Ovary (tissue), 3 donors: ENCODE results near the gene RNGTT.

Experiments used
- EP300 ChIP-seq: sonication (generic); formaldehyde crosslinking; IDR thresholded peaks from one replicate; pipeline ENCODE4 v1.6.1; 2017; ENCODE audit warnings: antibody characterized with exemption
- POLR2A ChIP-seq: fragments of 450-650 bp; IDR thresholded peaks from one replicate; pipeline ENCODE4 v1.6.1; 2017; ENCODE audit warnings: antibody characterized with exemption, mild to moderate bottlenecking, moderate library complexity
- TF ChIP-seq, protein P1 (sequence below), 3 donors: fragments of 450-650 bp in 2 of 3; fragments of 200-600 bp in 1 of 3; IDR thresholded peaks; one replicate each; pipeline versions ENCODE4 v1.5.1 to v1.8.0; 2016 to 2022; ENCODE audit warnings: antibody characterized with exemption in 3 of 3, mild to moderate bottlenecking in 1 of 3
- donor health status: DM: no; HTN: no; CAD: no.

DNA sequence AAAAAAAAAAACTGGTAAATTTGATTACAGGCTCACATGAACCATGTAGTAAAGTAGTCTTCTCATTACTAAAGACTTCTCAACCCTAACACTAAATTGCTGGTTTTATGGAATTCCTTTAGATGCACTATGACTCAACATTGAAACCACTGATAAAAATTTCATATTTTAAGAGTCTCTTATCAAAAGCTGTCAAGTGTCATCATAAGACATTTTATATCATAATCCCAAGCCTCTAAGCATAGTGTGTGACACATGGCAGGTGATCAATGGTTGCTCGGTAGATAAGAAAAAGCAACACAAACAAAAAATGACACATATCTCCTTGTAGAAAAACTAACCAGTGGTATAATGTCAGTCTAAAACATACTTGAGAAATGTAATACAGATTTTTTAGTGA lies 258.4 kb downstream of the RNGTT start:
- TF ChIP-seq, protein P1, sequence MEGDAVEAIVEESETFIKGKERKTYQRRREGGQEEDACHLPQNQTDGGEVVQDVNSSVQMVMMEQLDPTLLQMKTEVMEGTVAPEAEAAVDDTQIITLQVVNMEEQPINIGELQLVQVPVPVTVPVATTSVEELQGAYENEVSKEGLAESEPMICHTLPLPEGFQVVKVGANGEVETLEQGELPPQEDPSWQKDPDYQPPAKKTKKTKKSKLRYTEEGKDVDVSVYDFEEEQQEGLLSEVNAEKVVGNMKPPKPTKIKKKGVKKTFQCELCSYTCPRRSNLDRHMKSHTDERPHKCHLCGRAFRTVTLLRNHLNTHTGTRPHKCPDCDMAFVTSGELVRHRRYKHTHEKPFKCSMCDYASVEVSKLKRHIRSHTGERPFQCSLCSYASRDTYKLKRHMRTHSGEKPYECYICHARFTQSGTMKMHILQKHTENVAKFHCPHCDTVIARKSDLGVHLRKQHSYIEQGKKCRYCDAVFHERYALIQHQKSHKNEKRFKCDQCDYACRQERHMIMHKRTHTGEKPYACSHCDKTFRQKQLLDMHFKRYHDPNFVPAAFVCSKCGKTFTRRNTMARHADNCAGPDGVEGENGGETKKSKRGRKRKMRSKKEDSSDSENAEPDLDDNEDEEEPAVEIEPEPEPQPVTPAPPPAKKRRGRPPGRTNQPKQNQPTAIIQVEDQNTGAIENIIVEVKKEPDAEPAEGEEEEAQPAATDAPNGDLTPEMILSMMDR (IDR thresholded peaks at IDR 0.05) = no peak
- TF ChIP-seq POLR2A (no peak), EP300 (no peak)
